Stimulated activated CD4-positive, alpha-beta T cell treated with anti-CD3 and anti-CD28 coated beads, TNF-alpha, amount 100 ng/mL, for 24 hours (primary cell): Measurements from ENCODE around the gene LOX.

Experiments used
- DNase-seq, 3 experiments: peaks; one replicate each; pipeline ENCODE4 v3.0.0-alpha.2; 2020; ENCODE audit warnings: low read depth in 3 of 3

Gene LOX

GRCh38 chr5:122078116-122079110 lies at the start of gene LOX:
Gene LOX (minus strand): TSS chr5:122078259. CDS start chr5:122077985, 274 bp downstream.
- no peak for DNase-seq

- no peak for DNase-seq
Measured at GRCh38 chr5:122126756-122127321, 48.8 kb upstream of the LOX start.

- DNase-seq: no peak
Measured at GRCh38 chr5:122126177-122126755, 48.2 kb upstream of the LOX start.

GRCh38 chr5:122124766-122125165 lies 46.7 kb upstream of the LOX start:
- no peak for DNase-seq

- DNase-seq: no peak
Measured at GRCh38 chr5:122121479-122122465, 43.7 kb upstream of the LOX start.

GRCh38 chr5:122120957-122121356 lies 42.9 kb upstream of the LOX start:
- DNase-seq: no peak

GRCh38 chr5:122120493-122120892 lies 42.4 kb upstream of the LOX start:
- DNase-seq: no peak

- DNase-seq: no peak
Measured at GRCh38 chr5:122119205-122119604, 41.1 kb upstream of the LOX start.

GRCh38 chr5:122118356-122118948 lies 40.4 kb upstream of the LOX start:
- no peak for DNase-seq

GRCh38 chr5:122114501-122114900 lies 36.4 kb upstream of the LOX start:
- no peak for DNase-seq

GRCh38 chr5:122112733-122113558 lies 34.9 kb upstream of the LOX start:
- no peak for DNase-seq

GRCh38 chr5:122112063-122112462 lies 34.0 kb upstream of the LOX start:
- DNase-seq: no peak

- DNase-seq: no peak
Measured at GRCh38 chr5:122111460-122111859, 33.4 kb upstream of the LOX start.

GRCh38 chr5:122110987-122111386 lies 32.9 kb upstream of the LOX start:
- no peak for DNase-seq

- DNase-seq: no peak
Measured at GRCh38 chr5:122107016-122107415, 29.0 kb upstream of the LOX start.

GRCh38 chr5:122105909-122106308 lies 27.9 kb upstream of the LOX start:
- no peak for DNase-seq

GRCh38 chr5:122102825-122103224 lies 24.8 kb upstream of the LOX start:
- DNase-seq: no peak

GRCh38 chr5:122101636-122102285 lies 23.7 kb upstream of the LOX start:
- no peak for DNase-seq

GRCh38 chr5:122099060-122099790 lies 21.2 kb upstream of the LOX start:
- no peak for DNase-seq
